ENCODE measurements around the gene OR8G5.

- TF ChIP-seq CTCF (conservative IDR thresholded peaks at IDR 0.05; ENCODE audit: low read depth in 2 of 2) (no peak), EZH2 (IDR thresholded peaks at IDR 0.05; ENCODE audit: low read depth, unreplicated experiment) (no peak), POLR2AphosphoS5 (IDR thresholded peaks at IDR 0.05; ENCODE audit: low read depth) (no peak), REST (IDR thresholded peaks at IDR 0.05; ENCODE audit: unreplicated experiment) (no peak), JUNB (IDR thresholded peaks at IDR 0.05; ENCODE audit: unreplicated experiment) (no peak), ZNF331 (CRISPR knock-in tag; IDR thresholded peaks at IDR 0.05; ENCODE audit: low read depth) (no peak), EZH2phosphoT487 (IDR thresholded peaks at IDR 0.05; ENCODE audit: unreplicated experiment) (no peak)
Observed at GRCh38 chr11:124233376-124233775, 22.8 kb upstream of the OR8G5 start.
